ENCODE data around the gene LCN6. TPM values are rescaled to one million over a fixed set of nuclear protein-coding genes. Genes with fewer than 3 reads are reported as not detected.

Gene LCN6
- total and polyA plus RNA-seq, 9 of the 15 experiments (the other 6 are each of a cell fraction or from before 2014, with no cell fraction given), result 0.10 to 0.45 (median 0.37) TPM; not detected in 5

DNA sequence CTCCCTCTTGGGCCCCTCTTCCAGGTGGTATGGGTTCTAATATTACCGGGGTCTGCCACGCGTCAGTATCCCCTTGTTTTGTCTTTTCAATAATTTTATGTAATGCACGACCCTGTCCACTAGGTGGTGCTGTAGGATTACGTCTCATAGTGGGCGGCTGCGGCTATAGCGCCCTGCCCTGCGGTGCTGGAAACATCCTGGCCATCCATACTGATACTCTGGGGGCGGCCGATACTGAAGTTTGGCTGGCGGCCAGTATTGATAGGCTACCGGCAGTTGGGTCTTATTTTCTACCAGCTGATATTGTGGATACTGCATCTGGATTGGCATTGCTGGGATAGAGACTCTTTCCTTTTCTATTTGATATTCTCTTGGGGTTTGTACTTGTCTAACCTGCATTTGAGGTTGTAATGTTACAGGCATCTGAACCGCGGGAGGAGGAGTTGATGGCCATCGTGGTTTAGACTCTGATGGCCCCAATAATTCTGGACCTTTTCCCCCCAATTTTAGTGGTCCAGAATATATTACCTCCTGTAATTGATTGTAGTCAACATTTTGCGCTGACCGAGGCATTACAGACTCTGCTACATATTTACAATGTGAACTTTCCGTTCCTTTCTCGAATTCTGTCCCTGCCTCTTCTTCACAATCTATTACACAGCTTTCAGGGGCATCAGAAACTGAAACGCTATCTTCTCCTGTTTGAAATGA lies 39.5 kb upstream of the LCN6 start (continued):
- TF ChIP-seq, protein P1, sequence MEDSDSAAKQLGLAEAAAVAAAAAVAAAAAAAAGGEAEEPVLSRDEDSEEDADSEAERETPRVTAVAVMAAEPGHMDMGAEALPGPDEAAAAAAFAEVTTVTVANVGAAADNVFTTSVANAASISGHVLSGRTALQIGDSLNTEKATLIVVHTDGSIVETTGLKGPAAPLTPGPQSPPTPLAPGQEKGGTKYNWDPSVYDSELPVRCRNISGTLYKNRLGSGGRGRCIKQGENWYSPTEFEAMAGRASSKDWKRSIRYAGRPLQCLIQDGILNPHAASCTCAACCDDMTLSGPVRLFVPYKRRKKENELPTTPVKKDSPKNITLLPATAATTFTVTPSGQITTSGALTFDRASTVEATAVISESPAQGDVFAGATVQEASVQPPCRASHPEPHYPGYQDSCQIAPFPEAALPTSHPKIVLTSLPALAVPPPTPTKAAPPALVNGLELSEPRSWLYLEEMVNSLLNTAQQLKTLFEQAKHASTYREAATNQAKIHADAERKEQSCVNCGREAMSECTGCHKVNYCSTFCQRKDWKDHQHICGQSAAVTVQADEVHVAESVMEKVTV (CRISPR knock-in tag; IDR thresholded peaks at IDR 0.05), result peak; percentile 88
- TF ChIP-seq FOS (IDR thresholded peaks at IDR 0.05; ENCODE audit: extremely low read depth, insufficient read length) (no peak), MEF2D (tag; conservative IDR thresholded peaks at IDR 0.05; ENCODE audit: low read depth) (no peak), LCOR (CRISPR knock-in tag; IDR thresholded peaks at IDR 0.05) (no peak), ZNF75A (CRISPR knock-in tag; IDR thresholded peaks at IDR 0.05) (no peak), FIP1L1 (IDR thresholded peaks at IDR 0.05; ENCODE audit: low read depth, low read length, poor library complexity, severe bottlenecking) (no peak), SAP30 (IDR thresholded peaks at IDR 0.05; ENCODE audit: borderline replicate concordance, insufficient read depth, low read depth, low read length, poor library complexity, severe bottlenecking) (no peak), HNRNPH1 (optimal IDR thresholded peaks at IDR 0.05; ENCODE audit: low read depth, low read length) (no peak), RB1 (IDR thresholded peaks at IDR 0.05; ENCODE audit: low read depth) (peak; percentile 68; the same call in 1 of the 2 replicates), PHB (CRISPR knock-in tag; IDR thresholded peaks at IDR 0.05) (no peak), RAD21 (CRISPR knock-in tag; conservative IDR thresholded peaks at IDR 0.05 in 1 of 2, IDR thresholded peaks at IDR 0.05 in 1 of 2) (peak; percentile 87 to 89), KLF6 (CRISPR knock-in tag; IDR thresholded peaks at IDR 0.05; ENCODE audit: borderline replicate concordance) (no peak), ZNF224 (CRISPR knock-in tag; IDR thresholded peaks at IDR 0.05) (no peak), ADNP (tag; IDR thresholded peaks at IDR 0.05) (no peak), SP1 (CRISPR knock-in tag; IDR thresholded peaks at IDR 0.05) (no peak), ILF3 (IDR thresholded peaks at IDR 0.05; ENCODE audit: borderline replicate concordance) (no peak), GATA2 (CRISPR knock-in tag; IDR thresholded peaks at IDR 0.05) (no peak), HLTF (IDR thresholded peaks at IDR 0.05) (no peak), BDP1 (IDR thresholded peaks at IDR 0.05; ENCODE audit: insufficient read depth, insufficient read length) (no peak), POLR2G (IDR thresholded peaks at IDR 0.05; ENCODE audit: low read depth, low read length) (no peak), HDAC3 (IDR thresholded peaks at IDR 0.05; ENCODE audit: borderline replicate concordance, partially characterized antibody) (no peak)
- TF ChIP-seq, protein P2, sequence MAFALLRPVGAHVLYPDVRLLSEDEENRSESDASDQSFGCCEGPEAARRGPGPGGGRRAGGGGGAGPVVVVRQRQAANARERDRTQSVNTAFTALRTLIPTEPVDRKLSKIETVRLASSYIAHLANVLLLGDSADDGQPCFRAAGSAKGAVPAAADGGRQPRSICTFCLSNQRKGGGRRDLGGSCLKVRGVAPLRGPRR (CRISPR knock-in tag; IDR thresholded peaks at IDR 0.05), result no peak
- TF ChIP-seq, protein P3, sequence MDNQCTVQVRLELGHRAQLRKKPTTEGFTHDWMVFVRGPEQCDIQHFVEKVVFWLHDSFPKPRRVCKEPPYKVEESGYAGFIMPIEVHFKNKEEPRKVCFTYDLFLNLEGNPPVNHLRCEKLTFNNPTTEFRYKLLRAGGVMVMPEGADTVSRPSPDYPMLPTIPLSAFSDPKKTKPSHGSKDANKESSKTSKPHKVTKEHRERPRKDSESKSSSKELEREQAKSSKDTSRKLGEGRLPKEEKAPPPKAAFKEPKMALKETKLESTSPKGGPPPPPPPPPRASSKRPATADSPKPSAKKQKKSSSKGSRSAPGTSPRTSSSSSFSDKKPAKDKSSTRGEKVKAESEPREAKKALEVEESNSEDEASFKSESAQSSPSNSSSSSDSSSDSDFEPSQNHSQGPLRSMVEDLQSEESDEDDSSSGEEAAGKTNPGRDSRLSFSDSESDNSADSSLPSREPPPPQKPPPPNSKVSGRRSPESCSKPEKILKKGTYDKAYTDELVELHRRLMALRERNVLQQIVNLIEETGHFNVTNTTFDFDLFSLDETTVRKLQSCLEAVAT (IDR thresholded peaks at IDR 0.05), result 0 out of 4 replicates have a peak, but pooled peaks of 1 of the 2 experiments have one; percentile 40
- TF ChIP-seq, protein P4, sequence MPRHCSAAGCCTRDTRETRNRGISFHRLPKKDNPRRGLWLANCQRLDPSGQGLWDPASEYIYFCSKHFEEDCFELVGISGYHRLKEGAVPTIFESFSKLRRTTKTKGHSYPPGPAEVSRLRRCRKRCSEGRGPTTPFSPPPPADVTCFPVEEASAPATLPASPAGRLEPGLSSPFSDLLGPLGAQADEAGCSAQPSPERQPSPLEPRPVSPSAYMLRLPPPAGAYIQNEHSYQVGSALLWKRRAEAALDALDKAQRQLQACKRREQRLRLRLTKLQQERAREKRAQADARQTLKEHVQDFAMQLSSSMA (CRISPR knock-in tag; IDR thresholded peaks at IDR 0.05), result no peak

All from K562 (cell line).